Loucy (cell line): ENCODE results near the gene SECISBP2.
"Not testable (repeated sequence)": the region's sequence is repeated elsewhere in the genome, so short reads cannot be mapped to it uniquely, and the experiment has no call there.

ENCODE experiments used
- H2AFZ ChIP-seq: fragments of 200-600 bp; sonication (generic); 2 replicates; pipeline ENCODE4 v1.6.0; 2016; ENCODE audit warnings: antibody characterized with exemption, mild to moderate bottlenecking, low read length, moderate library complexity
- H3F3A ChIP-seq: fragments of 200-600 bp; 2 replicates; pipeline ENCODE4 v1.6.0; 2016; ENCODE audit warnings: antibody characterized with exemption, low read depth, mild to moderate bottlenecking
- H3K27me3 ChIP-seq: fragments of 200-600 bp; sonication (generic); 2 replicates; pipeline ENCODE4 v1.6.1; 2014; ENCODE audit warnings: low read length, mild to moderate bottlenecking; ENCODE audit not compliant: insufficient read depth, poor library complexity, severe bottlenecking
- H3K36me3 ChIP-seq: fragments of 200-600 bp; sonication (generic); 2 replicates; pipeline ENCODE4 v1.6.1; 2016; ENCODE audit warnings: low read length; ENCODE audit not compliant: insufficient read depth
- H3K4me1 ChIP-seq: fragments of 200-600 bp; sonication (generic); 2 replicates; pipeline ENCODE4 v1.5.1; 2014; ENCODE audit warnings: low read length, mild to moderate bottlenecking; ENCODE audit not compliant: insufficient read depth, poor library complexity, severe bottlenecking
- H3K4me2 ChIP-seq: fragments of 200-600 bp; sonication (generic); 2 replicates; pipeline ENCODE4 v1.6.0; 2014; ENCODE audit warnings: antibody characterized with exemption, low read length, low read depth, mild to moderate bottlenecking; ENCODE audit not compliant: poor library complexity, severe bottlenecking
- H3K4me3 ChIP-seq: fragments of 200-600 bp; sonication (generic); 2 replicates; pipeline ENCODE4 v1.5.1; 2014; ENCODE audit warnings: low read length, mild to moderate bottlenecking, mixed read lengths; ENCODE audit not compliant: poor library complexity, severe bottlenecking
- H3K79me2 ChIP-seq: fragments of 200-600 bp; sonication (generic); 2 replicates; pipeline ENCODE4 v1.6.1; 2014; ENCODE audit warnings: low read length; ENCODE audit not compliant: insufficient read depth
- H3K9ac ChIP-seq: fragments of 200-600 bp; sonication (generic); 2 replicates; pipeline ENCODE4 v1.6.0; 2014; ENCODE audit warnings: mild to moderate bottlenecking, low read depth, low read length, moderate library complexity; ENCODE audit not compliant: poor library complexity, severe bottlenecking
- H3K9me2 ChIP-seq: fragments of 200-600 bp; sonication (generic); replicated peaks from 2 replicates; pipeline ENCODE4 v1.6.1; 2016; ENCODE audit warnings: low read depth, low read length, mixed read lengths
- H3K9me3 ChIP-seq: fragments of 200-600 bp; sonication (generic); 2 replicates; pipeline ENCODE4 v1.6.1; 2014; ENCODE audit warnings: mild to moderate bottlenecking, antibody characterized with exemption, low read length, low read depth; ENCODE audit not compliant: insufficient read depth
- H4K20me1 ChIP-seq: fragments of 200-600 bp; sonication (generic); 2 replicates; pipeline ENCODE4 v1.6.0; 2014; ENCODE audit warnings: antibody characterized with exemption, low read length, mild to moderate bottlenecking; ENCODE audit not compliant: insufficient read depth, poor library complexity, severe bottlenecking
- CTCF ChIP-seq: fragments of 200-600 bp; sonication (generic); conservative IDR thresholded peaks from 2 replicates; pipeline ENCODE4 v1.5.1; 2014; ENCODE audit warnings: mild to moderate bottlenecking, antibody characterized with exemption, low read length
- EZH2phosphoT487 ChIP-seq: fragments of 200-600 bp; IDR thresholded peaks from 2 replicates; pipeline ENCODE4 v1.6.1; 2018; ENCODE audit warnings: antibody characterized with exemption, mild to moderate bottlenecking, moderate library complexity, borderline replicate concordance

SECISBP2 gene

GRCh38 chr9:89318123-89319014 lies at the start of gene SECISBP2:
TSS of gene SECISBP2 (plus strand) at chr9:89318500. CDS start at chr9:89318577, 77 bp downstream.
- Histone ChIP-seq H3K9me2 (no peaks in the 10 kb centered on the region), H3K79me2 (peaks cover 92% of the 10 kb centered on the region), H3K36me3 (peaks cover 47% of the 10 kb centered on the region), H3K9me3 (no peaks in the 10 kb centered on the region), H3K4me2 (peak within 1 kb of the TSS; percentile 90), H3K4me1 (peaks cover 60% of the 10 kb centered on the region), H2AFZ (peak within 1 kb of the TSS; percentile 52), H3K27me3 (no peaks in the 10 kb centered on the region), H3K4me3 (peak within 1 kb of the TSS; percentile 98), H3K9ac (peak within 1 kb of the TSS; percentile 89), H4K20me1 (peaks cover 59% of the 10 kb centered on the region), H3F3A (peaks cover 36% of the 10 kb centered on the region)
- TF ChIP-seq EZH2phosphoT487 (no peak), CTCF (peak; percentile 79; the same call in 1 of the 2 replicates)

GRCh38 chr9:89273528-89274279 lies 44.6 kb upstream of the SECISBP2 start:
- Histone ChIP-seq H3K27me3 (peaks cover 41% of the 10 kb centered on the region), H3K4me1 (peaks cover 9% of the 10 kb centered on the region), H3K9ac (no peak overlapping the region), H3K9me3 (peaks cover 22% of the 10 kb centered on the region), H3K4me3 (no peak overlapping the region), H3F3A (no peaks in the 10 kb centered on the region; the same call in 1 of the 2 replicates), H3K9me2 (no peaks in the 10 kb centered on the region), H3K36me3 (no peaks in the 10 kb centered on the region), H3K4me2 (no peak overlapping the region), H3K79me2 (no peaks in the 10 kb centered on the region), H2AFZ (no peak overlapping the region), H4K20me1 (peaks cover 3% of the 10 kb centered on the region)
- TF ChIP-seq EZH2phosphoT487 = no peak
- TF ChIP-seq CTCF = no peak

- peaks cover 3% of the 10 kb centered on the region for H4K20me1 ChIP-seq
- peaks cover 5% of the 10 kb centered on the region; the same call in 1 of the 2 replicates for H3F3A ChIP-seq
- peaks cover 42% of the 10 kb centered on the region for H3K27me3 ChIP-seq
- no peak overlapping the region for H3K4me2 ChIP-seq
- H3K36me3 ChIP-seq = no peaks in the 10 kb centered on the region
- no peak overlapping the region for H3K4me3 ChIP-seq
- H3K79me2 ChIP-seq = no peaks in the 10 kb centered on the region
- H3K9ac ChIP-seq = no peak overlapping the region
- peaks cover 22% of the 10 kb centered on the region for H3K9me3 ChIP-seq
- no peak for TF ChIP-seq CTCF
- no peak for TF ChIP-seq EZH2phosphoT487
- H2AFZ ChIP-seq = no peak overlapping the region
- peaks cover 16% of the 10 kb centered on the region for H3K4me1 ChIP-seq
- H3K9me2 ChIP-seq = no peaks in the 10 kb centered on the region
These were observed 43.5 kb upstream of the SECISBP2 start for GRCh38 chr9:89274838-89275237.

- H3K27me3 ChIP-seq = peaks cover 54% of the 10 kb centered on the region
- not testable (repeated sequence) for H3K9me2 ChIP-seq, H3F3A ChIP-seq, H3K9ac ChIP-seq, H3K36me3 ChIP-seq, H3K4me3 ChIP-seq, H3K4me2 ChIP-seq, H3K79me2 ChIP-seq, H2AFZ ChIP-seq, H4K20me1 ChIP-seq
- peaks cover 22% of the 10 kb centered on the region for H3K9me3 ChIP-seq
- H3K4me1 ChIP-seq = peaks cover 18% of the 10 kb centered on the region
These were observed 42.3 kb upstream of the SECISBP2 start for GRCh38 chr9:89276040-89276439.
